HG02610 (cell line): ENCODE results near the gene ADAM8.

ENCODE experiments used
- ATAC-seq: cut with Tn5 transposase; IDR thresholded peaks from one replicate; pipeline ENCODE4 v1.9.1; 2021; ENCODE audit warnings: mild to moderate bottlenecking, moderate library complexity; ENCODE audit not compliant: unreplicated experiment

Gene ADAM8

DNA sequence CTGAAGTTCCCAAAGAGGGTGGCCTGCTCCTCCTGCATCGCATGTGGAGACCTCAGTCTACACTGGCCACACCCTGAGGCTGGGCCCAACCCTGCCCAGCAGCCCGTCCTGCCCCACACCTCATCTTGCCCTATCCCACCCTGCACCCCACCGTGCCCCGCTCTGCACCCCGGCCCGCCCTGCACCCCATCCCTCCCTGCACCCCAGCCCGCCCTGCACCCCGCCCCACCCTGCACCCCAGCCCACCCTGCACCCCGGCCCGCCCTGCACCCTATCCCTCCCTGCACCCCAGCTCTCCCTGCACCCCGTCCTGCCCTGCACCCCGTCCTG, 24.5 kb downstream of the ADAM8 start:
- ATAC-seq, result no peak

DNA sequence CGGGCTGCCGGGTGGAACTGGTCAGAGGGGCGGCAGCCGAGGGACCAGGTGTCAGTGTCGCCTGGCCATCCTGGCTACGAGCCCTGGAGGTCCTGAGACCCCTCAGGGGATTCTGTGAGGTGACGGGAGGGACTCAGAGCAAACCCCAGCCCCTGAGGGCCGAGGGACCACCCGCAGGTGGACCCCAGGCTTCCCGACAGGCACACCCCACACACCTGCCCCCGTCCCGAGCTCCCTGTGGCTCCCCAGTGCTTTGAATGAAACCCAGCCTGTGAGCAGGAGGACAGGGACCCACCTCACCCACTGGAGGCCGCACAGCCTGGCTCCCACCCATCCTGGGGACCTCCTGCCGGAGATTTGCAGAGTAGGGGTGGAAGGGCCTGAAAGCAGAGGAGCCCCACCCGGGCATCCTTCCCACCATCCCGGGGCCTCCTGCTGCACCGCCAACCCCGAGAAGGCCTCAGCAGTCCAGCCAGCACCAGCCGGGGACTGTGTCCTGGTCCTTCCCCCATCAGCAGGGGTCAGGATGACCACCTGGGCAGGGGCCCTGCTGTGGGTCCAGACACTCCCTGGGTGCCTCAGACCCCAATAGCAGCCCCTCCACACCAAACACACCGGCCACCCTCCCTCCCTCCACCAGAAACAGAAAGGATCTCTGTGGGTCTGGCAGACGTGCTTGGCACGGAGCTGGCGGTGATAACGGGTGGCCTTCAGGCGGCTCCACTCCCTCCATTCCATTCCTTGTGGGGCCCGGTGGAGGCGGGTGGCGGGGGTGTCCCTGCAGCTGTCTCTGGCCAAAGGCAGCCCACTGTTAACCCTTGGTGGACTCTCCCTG, 25.1 kb downstream of the ADAM8 start:
- no peak for ATAC-seq

DNA sequence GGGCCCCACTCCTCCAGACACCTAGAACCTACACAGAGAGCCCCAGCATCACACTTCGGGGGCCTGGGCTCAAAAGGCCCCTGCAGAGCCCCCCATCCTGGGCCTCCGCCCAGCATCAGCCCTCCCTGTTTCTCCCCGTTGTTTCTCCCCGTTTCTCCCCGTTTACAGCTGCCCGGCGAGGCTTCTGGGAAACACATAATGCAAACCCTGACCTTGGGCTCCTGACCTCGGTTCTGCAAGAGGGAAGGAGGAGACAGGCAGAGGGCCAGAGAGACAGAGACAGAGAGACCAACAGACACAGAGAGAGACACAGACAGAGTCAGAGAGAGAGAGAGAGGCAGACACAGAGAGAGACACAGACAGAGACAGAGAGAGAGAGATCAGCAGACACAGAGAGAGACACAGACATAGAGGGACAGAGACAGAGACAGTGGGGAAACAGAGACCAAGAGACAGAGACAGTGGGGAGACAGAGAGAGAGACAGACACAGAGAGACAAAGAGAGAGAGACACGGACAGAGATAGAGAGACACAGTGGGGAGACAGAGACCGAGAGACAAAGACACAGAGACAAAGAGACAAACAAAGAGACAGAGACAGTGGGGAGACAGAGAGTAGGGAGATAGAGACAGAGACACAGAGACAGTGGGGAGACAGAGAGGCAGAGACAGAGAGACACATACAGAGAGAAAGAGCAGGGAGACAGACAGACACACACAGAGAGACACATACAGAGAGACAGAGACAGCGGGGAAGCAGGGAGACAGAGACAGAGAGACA, 26.5 kb downstream of the ADAM8 start:
- ATAC-seq, result no peak

DNA sequence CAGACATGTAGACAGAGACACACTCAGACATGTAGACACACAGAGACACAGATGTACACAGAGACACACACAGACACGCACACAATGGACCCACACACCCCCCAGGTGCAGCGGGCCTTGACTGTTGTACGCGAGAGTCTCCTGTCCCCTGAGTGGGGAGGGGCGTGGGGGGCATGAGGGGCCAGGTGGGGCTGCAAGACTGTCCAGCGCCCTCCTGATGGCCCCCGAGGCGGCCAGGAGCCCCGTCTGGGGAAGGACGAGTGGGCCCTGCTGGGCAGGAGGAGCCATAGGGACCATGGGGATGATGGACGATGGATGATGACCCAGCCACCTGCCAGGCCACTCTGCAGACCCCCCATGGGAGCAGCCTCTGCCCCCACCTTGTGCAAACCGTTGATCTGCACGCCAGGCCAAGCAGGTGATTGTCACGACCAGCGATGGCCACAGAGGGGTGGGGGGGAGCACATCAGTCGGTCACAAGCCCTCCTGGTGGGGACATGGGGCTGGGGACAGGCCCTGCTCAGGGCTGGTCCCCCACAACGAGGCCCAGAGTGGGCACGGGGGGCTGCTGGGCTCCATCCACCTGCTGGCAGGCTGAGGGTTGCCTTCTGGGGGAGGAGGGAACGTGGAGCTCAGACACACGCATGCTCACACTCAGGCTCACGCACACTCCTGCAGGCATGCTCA, 27.4 kb downstream of the ADAM8 start:
- no peak for ATAC-seq

DNA sequence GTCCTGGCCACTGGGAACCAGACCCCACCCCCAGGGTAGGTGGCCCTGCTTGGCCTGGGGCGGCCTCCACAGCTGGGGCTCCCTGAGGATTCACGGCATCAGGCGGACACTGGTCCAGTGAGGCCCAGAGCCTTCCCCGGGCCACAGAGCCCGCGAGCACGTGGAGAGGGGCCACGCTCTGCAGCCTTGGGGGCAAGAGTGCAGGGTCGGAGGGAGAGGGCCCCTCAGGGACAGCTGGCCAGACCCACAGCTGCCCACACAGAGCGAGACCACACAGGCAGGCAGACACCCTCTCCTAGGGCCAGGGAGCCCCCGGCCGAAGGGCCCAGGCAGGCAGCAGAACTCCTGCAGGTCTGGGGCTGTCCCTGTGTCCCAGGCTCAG, 28.3 kb downstream of the ADAM8 start:
- ATAC-seq, result no peak

DNA sequence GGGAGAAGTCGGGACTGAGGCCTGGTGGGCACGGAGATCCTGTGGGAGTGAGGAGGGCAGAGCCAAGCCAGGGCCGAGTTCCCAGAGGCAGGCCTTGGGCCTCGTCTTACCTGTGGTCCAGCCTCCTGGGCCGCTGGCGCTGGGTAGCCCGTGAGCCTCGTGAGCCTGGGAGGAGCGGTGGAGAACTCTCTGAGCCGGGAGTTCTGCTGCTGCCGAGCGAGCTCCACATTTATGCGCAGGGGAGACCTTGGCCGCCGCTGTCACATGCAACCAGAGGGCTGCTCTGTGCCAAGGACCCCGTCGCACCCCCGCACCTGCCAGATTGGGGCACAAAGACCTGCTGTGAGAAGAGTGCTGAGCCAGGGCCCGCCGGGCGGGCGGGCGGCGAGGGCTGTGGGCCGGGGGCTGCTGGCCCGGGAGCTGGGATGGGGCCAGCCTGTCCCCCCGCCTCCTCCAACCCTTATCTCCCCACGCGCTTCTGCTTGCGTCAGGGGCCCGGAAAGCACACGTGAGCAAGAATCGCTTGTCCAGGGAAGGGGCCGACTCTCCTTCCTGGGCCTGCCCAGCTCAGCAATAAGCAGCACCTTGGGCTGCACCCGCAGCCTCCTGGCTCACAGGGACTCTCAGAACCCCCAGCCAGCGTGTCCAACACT, 28.9 kb downstream of the ADAM8 start:
- ATAC-seq, result no peak

DNA sequence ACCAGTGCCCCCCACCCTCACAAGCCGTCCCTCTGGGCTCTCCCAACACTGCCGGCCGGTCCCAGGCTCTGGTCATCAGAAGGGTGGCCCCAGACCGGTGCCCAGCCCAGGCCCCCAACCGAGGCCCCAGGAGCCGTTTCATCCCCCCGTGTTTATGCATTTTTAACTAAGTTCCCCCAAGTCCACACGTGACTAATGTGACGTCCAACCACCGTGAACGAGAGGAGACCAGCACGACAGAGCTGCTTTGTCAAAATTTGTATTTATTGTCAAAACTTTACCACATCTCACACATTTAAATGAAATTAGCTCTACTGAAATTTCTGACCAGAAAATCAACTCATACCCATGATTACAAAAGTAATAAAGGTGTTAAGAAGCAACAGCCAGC, 30.4 kb downstream of the ADAM8 start:
- ATAC-seq, result no peak

DNA sequence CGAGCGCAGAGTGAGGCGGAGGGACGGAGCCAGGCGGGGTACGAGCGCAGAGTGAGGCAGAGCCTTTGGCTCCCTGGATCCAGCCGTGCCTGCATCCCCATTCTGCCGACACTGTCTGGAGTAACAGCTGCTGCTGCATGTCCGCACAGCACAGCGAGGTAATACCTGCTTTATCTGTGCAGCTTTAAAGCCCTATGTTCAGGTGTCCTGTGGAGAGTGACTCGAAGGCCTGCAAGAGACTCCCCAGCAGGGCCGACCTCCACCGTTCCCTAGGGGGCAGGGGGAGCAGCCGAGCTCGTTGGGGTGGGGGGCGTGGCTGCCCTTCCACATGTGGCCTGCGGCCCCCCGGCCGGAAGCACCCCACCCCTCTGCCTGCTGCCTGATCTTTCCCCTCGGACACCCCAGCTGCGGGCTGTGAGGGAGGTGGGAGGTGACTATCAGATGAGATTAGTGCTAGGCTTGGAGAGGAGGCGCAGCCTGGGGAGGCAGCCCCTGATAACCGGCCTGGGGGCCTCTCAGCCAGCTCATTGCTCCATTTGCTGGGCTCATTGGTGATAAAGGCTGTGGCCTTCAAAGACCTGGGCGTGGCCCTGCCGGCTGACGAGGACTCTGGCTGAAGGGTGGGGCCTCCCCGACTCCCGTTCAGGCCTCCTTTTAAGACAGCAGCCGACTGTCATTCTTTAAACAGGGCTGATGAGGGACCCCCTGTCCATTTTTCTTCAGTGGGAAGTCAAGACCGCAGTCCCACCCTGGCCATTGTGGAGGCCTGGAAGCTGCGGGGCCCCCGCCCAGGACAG, 31.0 kb downstream of the ADAM8 start:
- no peak for ATAC-seq

DNA sequence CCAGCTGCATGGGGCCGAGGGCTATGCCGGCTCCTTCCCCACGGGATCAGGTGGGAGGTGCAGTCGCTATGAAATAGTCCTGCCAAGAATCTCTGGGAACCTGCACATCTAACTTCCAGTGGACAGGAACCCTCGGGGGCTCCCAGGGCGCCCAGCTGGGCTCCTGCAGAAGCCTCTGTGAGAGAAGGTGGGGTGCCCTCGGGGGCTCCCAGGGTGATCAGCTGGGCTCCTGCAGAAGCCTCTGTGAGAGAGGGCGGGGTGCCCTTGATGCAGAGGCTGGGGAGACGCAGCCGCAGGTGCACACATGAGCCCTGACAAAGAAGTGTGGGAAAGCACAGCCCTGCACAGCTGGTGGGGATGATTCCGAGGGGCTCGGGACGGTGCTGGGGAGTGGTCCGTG, 33.1 kb downstream of the ADAM8 start:
- ATAC-seq, result no peak

DNA sequence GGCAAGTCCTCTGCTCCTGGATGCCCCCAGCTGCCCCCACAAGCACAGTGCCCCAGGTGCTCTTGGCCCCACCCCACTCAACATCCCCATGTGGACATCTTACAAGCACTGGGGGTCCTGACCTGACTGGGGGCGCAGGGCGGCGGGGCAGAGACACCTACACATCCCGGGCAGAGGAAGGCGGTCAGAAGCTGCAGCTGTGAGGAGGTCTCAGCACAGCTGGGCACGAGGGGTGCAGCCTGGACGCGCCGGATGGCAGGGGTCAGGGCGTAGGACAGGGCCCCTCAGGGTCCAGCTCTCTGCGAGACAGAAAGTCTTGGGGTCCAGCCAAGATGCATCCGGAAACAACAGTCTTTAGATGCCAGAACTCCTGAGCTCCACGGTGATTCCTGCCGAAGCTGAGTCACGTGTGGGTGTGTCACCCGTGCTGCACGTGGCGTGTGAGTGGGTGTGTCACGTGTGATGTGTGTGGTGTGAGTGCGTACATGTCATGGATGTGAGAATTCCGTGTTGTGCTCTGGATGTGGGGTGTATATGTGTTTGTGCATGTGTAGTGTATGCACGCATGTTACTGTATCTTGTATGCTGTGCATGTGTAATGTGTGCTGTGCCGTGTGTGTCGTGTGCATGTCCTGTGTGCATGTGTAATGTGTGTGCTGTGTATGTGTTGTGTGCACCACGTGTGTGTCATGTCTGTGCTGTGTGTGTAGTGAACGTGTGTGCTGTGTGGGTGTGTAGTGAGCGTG, 33.9 kb downstream of the ADAM8 start:
- ATAC-seq, result no peak

DNA sequence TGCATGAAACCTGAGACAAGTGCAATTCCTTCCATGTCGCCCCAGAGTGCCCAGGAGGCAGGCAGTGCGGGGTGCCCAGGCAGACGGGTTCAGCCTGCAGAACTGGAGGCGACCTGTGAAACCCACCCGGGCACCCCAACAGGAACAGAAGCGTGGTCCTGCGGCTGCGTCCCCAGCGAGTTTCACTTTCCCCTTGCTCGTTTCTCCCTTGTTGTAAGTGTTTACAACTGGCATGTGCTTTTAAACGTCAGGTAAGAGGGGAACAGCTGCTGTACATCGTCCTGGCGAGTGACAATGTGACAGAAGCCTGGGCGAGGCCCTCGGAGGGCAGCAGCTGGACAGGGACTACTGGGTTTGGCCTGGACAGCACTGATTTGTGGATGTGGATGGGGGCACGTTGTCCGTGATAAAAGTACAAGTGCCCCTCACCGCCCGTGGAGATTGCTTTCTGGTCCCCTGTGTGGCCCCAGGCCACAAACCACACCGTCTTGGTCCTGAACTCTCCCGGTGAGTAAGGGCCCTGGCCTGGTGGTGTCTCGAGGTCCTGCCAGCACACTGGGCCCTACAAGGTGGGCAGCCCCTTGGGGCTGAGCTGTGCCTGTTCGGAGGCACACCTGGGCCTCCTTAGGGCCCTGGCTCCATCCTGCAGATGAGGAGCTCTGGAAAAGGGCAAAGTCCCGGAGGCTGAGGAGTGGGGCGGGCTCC, 35.0 kb downstream of the ADAM8 start:
- no peak for ATAC-seq

DNA sequence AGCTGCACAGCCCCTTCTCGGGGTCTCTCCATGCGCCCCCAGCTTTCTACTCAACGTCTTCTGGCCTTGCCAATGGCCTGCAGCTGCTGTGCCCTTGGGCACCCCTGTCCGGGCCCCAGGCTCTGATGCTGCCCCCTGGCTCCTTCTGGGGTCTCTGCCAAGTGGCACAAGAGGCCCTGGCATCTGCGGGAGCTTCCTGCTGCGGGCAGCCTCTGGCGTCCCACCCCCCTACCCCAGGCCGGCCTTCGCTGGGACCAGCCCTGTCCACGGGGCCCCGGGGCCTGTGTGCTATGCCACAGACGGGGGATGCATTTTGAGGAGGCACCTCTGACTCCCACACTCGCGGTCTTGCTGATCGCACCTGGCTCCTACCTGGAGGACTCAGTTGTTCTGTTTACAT, 36.7 kb downstream of the ADAM8 start:
- no peak for ATAC-seq

DNA sequence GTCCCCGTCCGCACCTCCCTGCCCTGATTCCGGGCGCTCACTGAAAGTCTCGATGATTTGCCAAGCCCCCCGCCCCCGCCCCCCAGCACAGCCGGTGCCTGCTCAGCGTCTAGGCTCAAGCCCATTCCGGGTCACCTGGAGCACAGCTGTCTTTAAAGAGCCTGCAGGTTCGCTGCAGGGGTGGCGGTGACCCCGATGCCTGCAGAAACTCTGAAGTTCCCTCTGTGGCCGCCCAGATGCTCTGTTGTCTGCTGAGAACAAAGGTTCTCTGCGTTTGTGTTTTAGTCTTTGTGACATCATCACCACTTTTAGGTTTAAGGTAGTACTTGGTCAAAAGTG, 38.2 kb downstream of the ADAM8 start:
- ATAC-seq, result no peak

DNA sequence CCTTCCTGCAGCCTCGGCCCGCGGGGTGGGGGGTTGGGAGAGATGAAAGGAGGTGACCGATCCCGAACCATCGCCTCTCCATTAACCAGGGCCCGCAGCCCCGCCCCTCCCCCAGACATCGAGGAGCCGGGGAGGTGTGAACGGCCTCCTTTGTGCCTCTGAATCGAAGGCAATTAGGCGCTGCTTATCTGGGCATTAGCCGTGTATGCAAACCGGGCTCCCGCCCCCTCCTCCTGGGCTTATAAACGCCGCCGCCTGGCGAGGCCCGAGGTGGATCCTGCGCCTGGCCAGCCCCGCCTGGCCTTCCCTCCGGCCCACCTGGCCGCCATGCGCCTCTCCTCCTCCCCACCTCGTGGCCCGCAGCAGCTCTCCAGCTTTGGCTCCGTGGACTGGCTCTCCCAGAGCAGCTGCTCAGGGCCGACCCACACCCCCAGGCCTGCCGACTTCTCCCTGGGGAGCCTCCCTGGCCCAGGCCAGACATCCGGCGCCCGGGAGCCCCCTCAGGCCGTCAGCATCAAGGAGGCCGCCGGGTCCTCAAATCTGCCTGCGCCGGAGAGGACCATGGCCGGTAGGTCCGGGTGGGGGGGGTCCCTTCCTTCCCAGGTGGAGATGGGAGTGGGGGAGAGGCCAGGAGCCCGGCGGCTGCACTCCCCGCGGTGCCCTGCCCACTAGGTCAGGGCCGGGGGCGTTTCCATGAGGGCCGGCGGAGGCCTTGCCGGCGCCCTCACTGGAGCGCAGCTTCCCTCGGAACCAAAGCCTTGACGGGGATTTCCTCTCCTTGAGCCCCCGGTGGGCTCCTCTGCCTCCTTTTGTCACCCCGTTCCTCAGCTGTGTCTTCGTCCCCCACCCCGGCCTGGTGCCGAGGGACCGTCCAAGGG, 38.8 kb downstream of the ADAM8 start, which contains the start of gene VENTX:
TSS of gene VENTX (plus strand) at position 268 of the 878 bp plus-strand sequence. CDS start at position 328, 60 bp downstream.
- no peak for ATAC-seq

DNA sequence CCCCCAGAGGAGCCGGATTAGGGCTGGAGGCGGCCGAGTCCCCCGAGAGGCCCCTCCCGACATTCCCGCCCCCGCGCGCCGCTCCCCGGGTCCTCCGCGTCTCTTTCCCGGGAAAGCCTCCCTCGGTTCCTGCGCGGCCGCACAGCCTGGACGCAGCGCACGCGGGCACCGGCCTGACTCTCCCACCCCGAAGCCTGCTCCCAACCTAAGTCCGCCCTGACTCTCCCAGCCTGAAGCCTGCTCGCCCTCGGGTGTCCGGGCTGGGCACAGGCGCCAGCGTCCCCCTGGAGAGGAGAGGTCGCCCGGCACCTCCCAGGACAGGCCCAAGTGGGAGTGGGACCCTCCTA, 39.5 kb downstream of the ADAM8 start:
- ATAC-seq, result no peak

DNA sequence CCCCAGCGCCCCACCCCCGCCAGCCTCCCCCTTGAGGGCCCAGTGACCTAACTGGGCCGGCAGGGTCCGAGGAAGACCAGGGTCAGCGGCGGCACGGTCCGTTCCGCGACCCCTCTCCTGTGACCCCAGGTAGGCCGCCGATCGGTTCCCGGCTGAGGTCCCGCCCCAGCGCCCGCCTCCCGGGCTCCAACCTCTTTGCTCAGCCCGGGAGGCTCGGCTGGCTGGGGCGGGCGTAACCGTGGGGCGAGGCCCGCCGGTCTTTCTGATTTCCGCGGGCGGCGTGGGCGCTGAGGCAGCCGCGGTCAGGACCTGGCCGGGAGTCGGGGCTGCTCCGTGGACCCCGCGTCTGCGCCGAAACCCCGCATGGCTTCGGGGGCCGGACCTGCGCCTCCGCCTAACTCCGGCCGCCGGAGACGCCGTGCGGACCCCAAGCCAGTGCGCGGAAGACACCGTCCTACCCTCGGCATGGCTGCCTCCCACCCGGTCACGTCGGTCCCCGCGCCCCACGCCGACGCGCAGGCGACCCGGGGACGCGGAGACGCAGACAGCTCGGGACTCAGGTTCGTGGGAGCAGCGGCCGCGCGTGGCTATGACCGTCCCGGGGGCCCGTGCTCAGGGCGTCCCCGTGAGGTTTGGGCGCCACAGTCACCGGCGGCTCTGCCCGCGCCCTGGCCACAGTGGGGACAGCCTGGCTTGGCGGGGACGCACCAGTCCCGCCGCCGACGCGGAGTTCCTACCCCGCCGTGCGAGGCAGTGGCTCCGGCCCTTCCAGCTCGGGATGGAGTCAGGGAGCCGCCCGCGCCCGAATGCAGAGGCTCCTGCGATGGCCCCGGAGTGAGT, 40.0 kb downstream of the ADAM8 start:
- no peak for ATAC-seq

DNA sequence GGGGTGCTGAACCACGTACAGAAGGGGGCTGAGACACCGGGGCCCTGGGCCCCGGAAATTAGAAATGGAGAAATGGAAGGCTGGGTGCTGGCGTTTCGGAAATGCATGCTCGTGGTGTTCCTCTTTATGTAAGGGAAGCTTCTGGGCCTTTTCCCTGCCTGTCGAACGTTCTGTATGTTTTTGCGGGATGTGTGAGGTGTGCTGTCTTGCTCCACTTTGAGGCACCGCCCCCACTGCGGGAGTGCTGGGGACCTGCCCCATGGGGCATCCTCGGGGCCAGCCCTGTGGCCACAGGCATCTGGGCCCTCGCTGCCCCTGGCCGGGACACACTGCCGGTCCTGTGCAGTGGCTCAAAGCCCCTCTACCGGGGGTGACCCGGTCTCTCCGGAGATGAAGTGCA, 40.7 kb downstream of the ADAM8 start:
- no peak for ATAC-seq
